ENCODE data around the gene XPNPEP3.

XPNPEP3 gene

GRCh38 chr22:40939202-40939601 lies 82.3 kb downstream of the XPNPEP3 start:
- no peak for DNase-seq (ENCODE audit: low read depth)

GRCh38 chr22:40950962-40951794 lies 94.2 kb downstream of the XPNPEP3 start, which contains the start of gene RBX1:
RBX1 (plus strand) TSS chr22:40951378; CDS start chr22:40951399, 21 bp downstream.
- peak; percentile 97 for DNase-seq (ENCODE audit: low read depth)

GRCh38 chr22:40951795-40952605 lies 95.1 kb downstream of the XPNPEP3 start:
- DNase-seq (ENCODE audit: low read depth), result no peak

GRCh38 chr22:40953471-40953870 lies 96.5 kb downstream of the XPNPEP3 start:
- no peak for DNase-seq (ENCODE audit: low read depth)

GRCh38 chr22:40954113-40954512 lies 97.2 kb downstream of the XPNPEP3 start:
- no peak for DNase-seq (ENCODE audit: low read depth)

GRCh38 chr22:40955571-40955970 lies 98.6 kb downstream of the XPNPEP3 start:
- no peak for DNase-seq (ENCODE audit: low read depth)

- DNase-seq (ENCODE audit: low read depth), result no peak
Measured at GRCh38 chr22:40957601-40958000, 100.7 kb downstream of the XPNPEP3 start.

GRCh38 chr22:40958299-40958698 lies 101.4 kb downstream of the XPNPEP3 start:
- DNase-seq (ENCODE audit: low read depth), result no peak

GRCh38 chr22:40960145-40960544 lies 103.2 kb downstream of the XPNPEP3 start:
- no peak for DNase-seq (ENCODE audit: low read depth)

GRCh38 chr22:40965936-40966725 lies 109.2 kb downstream of the XPNPEP3 start:
- DNase-seq (ENCODE audit: low read depth), result no peak

- no peak for DNase-seq (ENCODE audit: low read depth)
Measured at GRCh38 chr22:40966726-40967085, 109.8 kb downstream of the XPNPEP3 start.

GRCh38 chr22:40967111-40967760 lies 110.3 kb downstream of the XPNPEP3 start:
- no peak for DNase-seq (ENCODE audit: low read depth)

GRCh38 chr22:40972587-40972986 lies 115.6 kb downstream of the XPNPEP3 start:
- no peak for DNase-seq (ENCODE audit: low read depth)

GRCh38 chr22:40973144-40973543 lies 116.2 kb downstream of the XPNPEP3 start:
- no peak for DNase-seq (ENCODE audit: low read depth)

GRCh38 chr22:40975366-40975765 lies 118.4 kb downstream of the XPNPEP3 start:
- DNase-seq (ENCODE audit: low read depth), result no peak

- DNase-seq (ENCODE audit: low read depth), result no peak
Measured at GRCh38 chr22:40976866-40977700, 120.1 kb downstream of the XPNPEP3 start.

GRCh38 chr22:40979198-40979597 lies 122.2 kb downstream of the XPNPEP3 start:
- no peak for DNase-seq (ENCODE audit: low read depth)

- no peak for DNase-seq (ENCODE audit: low read depth)
Measured at GRCh38 chr22:40979871-40980270, 122.9 kb downstream of the XPNPEP3 start.
